ENCODE measurements around the gene BTBD19. TPM values are rescaled to one million over a fixed set of nuclear protein-coding genes. Genes with fewer than 3 reads are reported as not detected.

The BTBD19 gene
- total and polyA plus RNA-seq, 9 of the 15 experiments (the other 6 are each of a cell fraction or from before 2014, with no cell fraction given) = 0.22 to 2.0 (median 0.95) TPM

- TF ChIP-seq ZNF584 (CRISPR knock-in tag; IDR thresholded peaks at IDR 0.05; ENCODE audit: low read depth) (peak; percentile 79; the same call in 1 of the 2 replicates), SMARCB1 (IDR thresholded peaks at IDR 0.05; ENCODE audit: insufficient read length, low read depth) (peak; percentile 62)
These were observed 8.3 kb upstream of the BTBD19 start, which contains the start of gene PLK3 (continued) for GRCh38 chr1:44799770-44800584.

GRCh38 chr1:44801491-44802305 is 6.6 kb upstream of the BTBD19 start:
- Histone ChIP-seq H3K27ac (ENCODE audit: extremely low read depth, low read depth, low read length) (peak overlapping the region; percentile 6; the same call in 2 of the 3 replicates), H3K9me3 (replicated peaks; ENCODE audit: control insufficient read depth, insufficient read depth, low read depth, low read length) (no peaks in the 10 kb centered on the region), H2AFZ (ENCODE audit: low read depth, low read length) (no peak overlapping the region), H3K79me2 (ENCODE audit: control insufficient read depth, insufficient read depth, low read length) (peaks cover 22% of the 10 kb centered on the region), H4K20me1 (replicated peaks; ENCODE audit: control insufficient read depth, insufficient read depth, low read length) (no peaks in the 10 kb centered on the region), H3K27me3 (ENCODE audit: control insufficient read depth in 2 of 2, insufficient read depth in 2 of 2, low read length in 2 of 2) (no peaks in the 10 kb centered on the region; a peak in 1 of 5 replicates), H3K4me3 (peak overlapping the region; percentile 77), H3K36me3 (ENCODE audit: control insufficient read depth, insufficient read depth, low read length) (peaks cover 48% of the 10 kb centered on the region), H3K9me1 (ENCODE audit: control insufficient read depth, insufficient read depth, low read length) (peaks cover 5% of the 10 kb centered on the region), H3K4me2 (ENCODE audit: insufficient read depth, low read length) (peak overlapping the region; percentile 80), H3K9ac (ENCODE audit: insufficient read depth in 1 of 2, low read depth in 2 of 2, low read length in 2 of 2) (peak overlapping the region; percentile 24 to 86; a peak in 3 of 4 replicates), H3K4me1 (replicated peaks in 1 of 2; ENCODE audit: control insufficient read depth in 2 of 2, insufficient read depth in 2 of 2, low read length in 2 of 2) (peaks cover 28 to 65% of the 10 kb centered on the region in 2 experiments)
- ATAC-seq = no peak
- WGBS (ENCODE audit: insufficient coverage, low coverage, missing lambda C conversion rate) = 25% methylated on average over 12 of the region's 13 CpGs
- DNase-seq (ENCODE audit: extremely low read depth in 1 of 4, low spot score in 3 of 4) = peak in 3 of 4 experiments; percentile 56 to 66 (median 64)
- in situ Hi-C loops (cut with MboI) = loop anchor here (10.0 kb wide), 1 partner anchor 693 kb away; the partner anchor contains the start of gene TESK2
- CTCF ChIA-PET (ENCODE audit: low intra/inter-chr PET ratio) = no interaction called here
- POLR2A ChIA-PET = interaction anchor here (0.7 to 16.9 kb wide), 5 partner anchors 17 to 211 kb away, joined by 3 to 594 read pairs (median 4); partner anchors contain the start of gene UROD
- peak; percentile 88 for FAIRE-seq
- TSS peak; percentile 63 for BruUV-seq (replicated peaks)
- intact Hi-C loops (cut with micrococcal nuclease) = loop anchor here (2.0 to 10.0 kb wide), 2 partner anchors 17 to 167 kb away; no protein-coding TSS in a partner anchor
- TF ChIP-seq, protein P1, sequence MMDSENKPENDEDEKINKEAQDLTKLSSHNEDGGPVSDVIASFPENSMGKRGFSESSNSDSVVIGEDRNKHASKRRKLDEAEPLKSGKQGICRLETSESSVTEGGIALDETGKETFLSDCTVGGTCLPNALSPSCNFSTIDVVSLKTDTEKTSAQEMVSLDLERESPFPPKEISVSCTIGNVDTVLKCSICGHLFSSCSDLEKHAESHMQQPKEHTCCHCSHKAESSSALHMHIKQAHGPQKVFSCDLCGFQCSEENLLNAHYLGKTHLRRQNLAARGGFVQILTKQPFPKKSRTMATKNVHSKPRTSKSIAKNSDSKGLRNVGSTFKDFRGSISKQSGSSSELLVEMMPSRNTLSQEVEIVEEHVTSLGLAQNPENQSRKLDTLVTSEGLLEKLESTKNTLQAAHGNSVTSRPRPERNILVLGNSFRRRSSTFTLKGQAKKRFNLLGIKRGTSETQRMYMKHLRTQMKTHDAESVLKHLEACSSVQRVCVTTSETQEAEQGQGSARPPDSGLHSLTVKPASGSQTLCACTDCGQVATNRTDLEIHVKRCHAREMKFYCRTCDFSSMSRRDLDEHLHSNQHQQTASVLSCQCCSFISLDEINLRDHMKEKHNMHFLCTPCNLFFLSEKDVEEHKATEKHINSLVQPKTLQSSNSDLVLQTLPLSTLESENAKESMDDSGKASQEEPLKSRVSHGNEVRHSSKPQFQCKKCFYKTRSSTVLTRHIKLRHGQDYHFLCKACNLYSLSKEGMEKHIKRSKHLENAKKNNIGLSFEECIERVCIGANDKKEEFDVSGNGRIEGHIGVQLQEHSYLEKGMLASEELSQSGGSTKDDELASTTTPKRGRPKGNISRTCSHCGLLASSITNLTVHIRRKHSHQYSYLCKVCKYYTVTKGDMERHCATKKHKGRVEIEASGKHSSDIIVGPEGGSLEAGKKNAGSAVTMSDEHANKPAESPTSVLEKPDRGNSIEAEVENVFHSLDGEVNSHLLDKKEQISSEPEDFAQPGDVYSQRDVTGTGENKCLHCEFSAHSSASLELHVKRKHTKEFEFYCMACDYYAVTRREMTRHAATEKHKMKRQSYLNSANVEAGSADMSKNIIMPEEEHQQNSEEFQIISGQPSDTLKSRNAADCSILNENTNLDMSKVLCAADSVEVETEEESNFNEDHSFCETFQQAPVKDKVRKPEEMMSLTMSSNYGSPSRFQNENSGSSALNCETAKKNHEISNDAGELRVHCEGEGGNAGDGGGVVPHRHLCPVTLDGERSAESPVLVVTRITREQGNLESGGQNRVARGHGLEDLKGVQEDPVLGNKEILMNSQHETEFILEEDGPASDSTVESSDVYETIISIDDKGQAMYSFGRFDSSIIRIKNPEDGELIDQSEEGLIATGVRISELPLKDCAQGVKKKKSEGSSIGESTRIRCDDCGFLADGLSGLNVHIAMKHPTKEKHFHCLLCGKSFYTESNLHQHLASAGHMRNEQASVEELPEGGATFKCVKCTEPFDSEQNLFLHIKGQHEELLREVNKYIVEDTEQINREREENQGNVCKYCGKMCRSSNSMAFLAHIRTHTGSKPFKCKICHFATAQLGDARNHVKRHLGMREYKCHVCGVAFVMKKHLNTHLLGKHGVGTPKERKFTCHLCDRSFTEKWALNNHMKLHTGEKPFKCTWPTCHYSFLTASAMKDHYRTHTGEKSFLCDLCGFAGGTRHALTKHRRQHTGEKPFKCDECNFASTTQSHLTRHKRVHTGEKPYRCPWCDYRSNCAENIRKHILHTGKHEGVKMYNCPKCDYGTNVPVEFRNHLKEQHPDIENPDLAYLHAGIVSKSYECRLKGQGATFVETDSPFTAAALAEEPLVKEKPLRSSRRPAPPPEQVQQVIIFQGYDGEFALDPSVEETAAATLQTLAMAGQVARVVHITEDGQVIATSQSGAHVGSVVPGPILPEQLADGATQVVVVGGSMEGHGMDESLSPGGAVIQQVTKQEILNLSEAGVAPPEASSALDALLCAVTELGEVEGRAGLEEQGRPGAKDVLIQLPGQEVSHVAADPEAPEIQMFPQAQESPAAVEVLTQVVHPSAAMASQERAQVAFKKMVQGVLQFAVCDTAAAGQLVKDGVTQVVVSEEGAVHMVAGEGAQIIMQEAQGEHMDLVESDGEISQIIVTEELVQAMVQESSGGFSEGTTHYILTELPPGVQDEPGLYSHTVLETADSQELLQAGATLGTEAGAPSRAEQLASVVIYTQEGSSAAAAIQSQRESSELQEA (IDR thresholded peaks at IDR 0.05; ENCODE audit: low read depth) = no peak
- TF ChIP-seq ATF1 (CRISPR knock-in tag; IDR thresholded peaks at IDR 0.05) (no peak), ATF1 (tag; IDR thresholded peaks at IDR 0.05) (no peak), BCOR (IDR thresholded peaks at IDR 0.05) (0 out of 2 replicates have a peak, but pooled peaks have one; percentile 21), TARDBP (IDR thresholded peaks at IDR 0.05) (no peak)
- TF ChIP-seq, protein P2, sequence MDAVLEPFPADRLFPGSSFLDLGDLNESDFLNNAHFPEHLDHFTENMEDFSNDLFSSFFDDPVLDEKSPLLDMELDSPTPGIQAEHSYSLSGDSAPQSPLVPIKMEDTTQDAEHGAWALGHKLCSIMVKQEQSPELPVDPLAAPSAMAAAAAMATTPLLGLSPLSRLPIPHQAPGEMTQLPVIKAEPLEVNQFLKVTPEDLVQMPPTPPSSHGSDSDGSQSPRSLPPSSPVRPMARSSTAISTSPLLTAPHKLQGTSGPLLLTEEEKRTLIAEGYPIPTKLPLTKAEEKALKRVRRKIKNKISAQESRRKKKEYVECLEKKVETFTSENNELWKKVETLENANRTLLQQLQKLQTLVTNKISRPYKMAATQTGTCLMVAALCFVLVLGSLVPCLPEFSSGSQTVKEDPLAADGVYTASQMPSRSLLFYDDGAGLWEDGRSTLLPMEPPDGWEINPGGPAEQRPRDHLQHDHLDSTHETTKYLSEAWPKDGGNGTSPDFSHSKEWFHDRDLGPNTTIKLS (IDR thresholded peaks at IDR 0.05; ENCODE audit: borderline replicate concordance, low read depth) = no peak

Data from K562 (cell line).